Upper lobe of left lung (tissue), 6 donors: ENCODE results near the gene SEC22A. TPM values are rescaled to one million over a fixed set of nuclear protein-coding genes. Genes with fewer than 3 reads are reported as not detected.
"Not testable (repeated sequence)": the region's sequence is repeated elsewhere in the genome, so short reads cannot be mapped to it uniquely, and the experiment has no call there.

Experiments used
- ATAC-seq, 2 donors: fragments of 200-7000 bp; cut with Tn5 transposase; one replicate each; pipeline ENCODE4 v1.9.1; 2022; ENCODE audit warnings: mild to moderate bottlenecking in 2 of 2, moderate library complexity in 2 of 2; ENCODE audit not compliant: low FRiP score in 2 of 2
- DNase-seq, 2 donors: peaks; one replicate each; pipeline ENCODE4 v3.0.0-alpha.2; 2019 to 2020
- H3K27ac ChIP-seq, 4 donors: fragments of 200-600 bp; sonication (generic); one replicate each; pipeline ENCODE4 v1.5.1; 2016 to 2019
- H3K27me3 ChIP-seq, 4 donors: fragments of 200-600 bp; sonication (generic); one replicate each; pipeline ENCODE4 v1.5.1; 2017 to 2019
- H3K36me3 ChIP-seq, 4 donors: fragments of 200-600 bp; sonication (generic); one replicate each; pipeline ENCODE4 v1.5.1; 2016 to 2019
- H3K4me1 ChIP-seq, 4 donors: fragments of 200-600 bp; sonication (generic); one replicate each; pipeline ENCODE4 v1.5.1; 2018 to 2019
- H3K4me3 ChIP-seq, 4 donors: fragments of 200-600 bp; sonication (generic); one replicate each; pipeline ENCODE4 v1.5.1; 2017 to 2019; ENCODE audit warnings: mild to moderate bottlenecking in 2 of 4, moderate library complexity in 1 of 4
- H3K9me3 ChIP-seq, 4 donors: fragments of 200-600 bp; sonication (generic); one replicate each; pipeline ENCODE4 v1.5.1; 2018 to 2019
- EP300 ChIP-seq, 4 donors: sonication (generic); formaldehyde crosslinking; IDR thresholded peaks; one replicate each; pipeline ENCODE4 v1.5.1; 2017; ENCODE audit warnings: antibody characterized with exemption in 4 of 4, control low read depth in 2 of 4
- POLR2A ChIP-seq, 4 donors: fragments of 450-650 bp; IDR thresholded peaks; one replicate each; pipeline ENCODE4 v1.5.1; 2016 to 2017; ENCODE audit warnings: antibody characterized with exemption in 4 of 4, mild to moderate bottlenecking in 2 of 4
- POLR2AphosphoS5 ChIP-seq, 2 donors: sonication (generic); formaldehyde crosslinking; IDR thresholded peaks; one replicate each; pipeline ENCODE4 v1.5.1; 2017; ENCODE audit warnings: antibody characterized with exemption in 2 of 2
- WGBS, 2 donors: methylation state at CpG; one replicate each; pipeline ENCODE4 v1.1.5; 2017 to 2018; 5-methylcytosine and 5-hydroxymethylcytosine counted together
- total RNA-seq, 6 donors: library from RNA; depleted of rRNA in 4 of 6; stranded (reverse); fragments of >200 nt in 4 of 6; gene quantifications; one replicate each; pipeline versions ENCODE4 v1.1.0 to v1.2.1, GENCODE V29; 2016 to 2021
- TF ChIP-seq, protein P1 (sequence below), 6 experiments: fragments of 450-650 bp in 4 of 6; fragments of 200-600 bp in 2 of 6; sonication (generic) in 2 of 6; IDR thresholded peaks; one replicate each; pipeline ENCODE4 v1.5.1; 2016 to 2019; ENCODE audit warnings: antibody characterized with exemption in 6 of 6
- donor health status: DM: no; HTN: no; CAD: no; lungs with moderate emphysema.
- donor health status: DM: no; HTN: yes; CAD: no; lungs with severe emphysema.

The SEC22A gene
- total RNA-seq, 6 donors from 2014 or later = 5.5 to 22.5 (median 12.3) TPM

DNA sequence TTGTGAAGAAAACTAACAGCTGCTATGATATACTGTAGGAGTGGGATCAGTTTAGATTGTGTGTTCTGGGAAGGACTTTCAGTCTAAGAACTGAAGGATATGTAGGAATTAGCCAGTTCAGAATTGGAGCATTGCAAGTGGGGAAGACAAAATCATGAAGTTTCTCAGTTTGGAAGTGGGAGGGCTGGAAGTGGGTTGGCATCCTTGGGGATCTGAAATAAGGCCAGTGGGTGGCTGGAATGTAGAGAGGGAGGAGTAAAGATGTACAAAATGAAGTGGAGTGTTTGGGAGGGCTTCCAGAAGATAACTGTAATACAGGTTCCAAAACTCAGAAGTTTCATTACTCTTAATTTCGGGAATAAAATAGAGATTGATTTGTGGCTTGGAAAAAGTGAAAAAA is 17.2 kb downstream of the SEC22A start:
- Histone ChIP-seq H3K27me3 (no peaks in the 10 kb centered on the region), H3K4me1 (no peaks in the 10 kb centered on the region), H3K27ac (no peak overlapping the region), H3K4me3 (no peak overlapping the region), H3K9me3 (no peaks in the 10 kb centered on the region), H3K36me3 (peaks cover 0 to 9% (median 0%) of the 10 kb centered on the region in 4 donors)
- TF ChIP-seq, protein P1, sequence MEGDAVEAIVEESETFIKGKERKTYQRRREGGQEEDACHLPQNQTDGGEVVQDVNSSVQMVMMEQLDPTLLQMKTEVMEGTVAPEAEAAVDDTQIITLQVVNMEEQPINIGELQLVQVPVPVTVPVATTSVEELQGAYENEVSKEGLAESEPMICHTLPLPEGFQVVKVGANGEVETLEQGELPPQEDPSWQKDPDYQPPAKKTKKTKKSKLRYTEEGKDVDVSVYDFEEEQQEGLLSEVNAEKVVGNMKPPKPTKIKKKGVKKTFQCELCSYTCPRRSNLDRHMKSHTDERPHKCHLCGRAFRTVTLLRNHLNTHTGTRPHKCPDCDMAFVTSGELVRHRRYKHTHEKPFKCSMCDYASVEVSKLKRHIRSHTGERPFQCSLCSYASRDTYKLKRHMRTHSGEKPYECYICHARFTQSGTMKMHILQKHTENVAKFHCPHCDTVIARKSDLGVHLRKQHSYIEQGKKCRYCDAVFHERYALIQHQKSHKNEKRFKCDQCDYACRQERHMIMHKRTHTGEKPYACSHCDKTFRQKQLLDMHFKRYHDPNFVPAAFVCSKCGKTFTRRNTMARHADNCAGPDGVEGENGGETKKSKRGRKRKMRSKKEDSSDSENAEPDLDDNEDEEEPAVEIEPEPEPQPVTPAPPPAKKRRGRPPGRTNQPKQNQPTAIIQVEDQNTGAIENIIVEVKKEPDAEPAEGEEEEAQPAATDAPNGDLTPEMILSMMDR (IDR thresholded peaks at IDR 0.05) = no peak
- TF ChIP-seq POLR2AphosphoS5 (IDR thresholded peaks at IDR 0.05) = no peak
- TF ChIP-seq POLR2A (IDR thresholded peaks at IDR 0.05) = no peak
- no peak for TF ChIP-seq EP300 (IDR thresholded peaks at IDR 0.05)
- DNase-seq (no peak), ATAC-seq (no peak)
- 91% methylated on average over 1 of the region's 1 CpG for WGBS, 2 donors

DNA sequence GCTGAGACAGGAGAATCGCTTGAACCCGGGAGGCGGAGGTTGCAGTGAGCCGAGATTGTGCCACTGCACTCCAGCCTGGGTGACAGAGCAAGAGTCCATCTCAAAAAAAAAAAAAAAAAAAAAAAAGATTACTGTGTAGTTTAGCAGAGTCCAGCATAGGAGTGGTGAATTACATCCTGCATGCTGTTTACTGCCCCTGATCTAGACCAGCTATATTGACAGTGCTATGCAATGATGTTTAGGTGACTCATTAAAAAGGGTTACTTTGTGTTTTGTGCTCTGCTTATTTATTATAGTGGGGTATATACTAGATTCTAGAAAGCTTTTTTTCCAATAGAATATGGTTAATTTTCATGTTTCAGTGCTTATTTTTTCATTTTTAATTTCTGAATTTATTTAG is 19.6 kb downstream of the SEC22A start:
- 98 to 100% methylated on average over 4 of the region's 4 CpGs for WGBS, 2 donors
- ATAC-seq, H3K27ac ChIP-seq, H3K4me3 ChIP-seq, H3K27me3 ChIP-seq, H3K9me3 ChIP-seq, H3K4me1 ChIP-seq, DNase-seq: not testable (repeated sequence)
- H3K36me3 ChIP-seq = peaks cover 3 to 15% (median 4%) of the 10 kb centered on the region in 4 donors

DNA sequence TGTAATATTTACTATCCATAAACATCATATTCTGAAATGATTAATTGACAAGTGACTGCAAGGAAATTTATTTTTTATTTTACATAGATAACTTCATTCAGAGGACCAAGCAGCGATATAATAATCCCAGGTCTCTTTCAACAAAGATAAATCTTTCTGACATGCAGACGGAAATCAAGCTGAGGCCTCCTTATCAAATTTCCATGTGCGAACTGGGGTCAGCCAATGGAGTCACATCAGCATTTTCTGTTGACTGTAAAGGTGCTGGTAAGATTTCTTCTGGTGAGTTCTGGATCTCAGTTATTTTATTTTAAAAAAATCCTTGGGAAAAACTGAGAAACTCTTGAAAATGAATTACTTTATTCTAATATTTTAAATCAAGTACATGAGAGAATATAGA is 23.3 kb downstream of the SEC22A start:
- Histone ChIP-seq H3K27me3 (no peaks in the 10 kb centered on the region), H3K27ac (no peak overlapping the region), H3K4me1 (no peaks in the 10 kb centered on the region), H3K4me3 (no peak overlapping the region), H3K9me3 (peaks cover 0 to 9% (median 8%) of the 10 kb centered on the region in 4 donors), H3K36me3 (peaks cover 3 to 31% (median 7%) of the 10 kb centered on the region in 4 donors)
- DNase-seq (no peak), ATAC-seq (no peak)
- TF ChIP-seq, protein P1 (IDR thresholded peaks at IDR 0.05) = no peak
- TF ChIP-seq EP300 (IDR thresholded peaks at IDR 0.05) (no peak), POLR2A (IDR thresholded peaks at IDR 0.05) (no peak), POLR2AphosphoS5 (IDR thresholded peaks at IDR 0.05) (no peak)
- 93 to 94% methylated on average over 3 of the region's 3 CpGs for WGBS, 2 donors

- no peak for TF ChIP-seq POLR2AphosphoS5 (IDR thresholded peaks at IDR 0.05)
- no peak for TF ChIP-seq EP300 (IDR thresholded peaks at IDR 0.05)
- TF ChIP-seq, protein P1 (IDR thresholded peaks at IDR 0.05) = no peak
- no peak for TF ChIP-seq POLR2A (IDR thresholded peaks at IDR 0.05)
- DNase-seq (no peak), ATAC-seq (no peak)
- H3K4me3 ChIP-seq = no peak overlapping the region
- H3K27me3 ChIP-seq = no peaks in the 10 kb centered on the region
- H3K4me1 ChIP-seq = no peaks in the 10 kb centered on the region
- peaks cover 0 to 9% (median 8%) of the 10 kb centered on the region in 4 donors for H3K9me3 ChIP-seq
- peaks cover 3 to 31% (median 7%) of the 10 kb centered on the region in 4 donors for H3K36me3 ChIP-seq
- no peak overlapping the region for H3K27ac ChIP-seq
Observed at GRCh38 chr3:123226549-123226948, 24.8 kb downstream of the SEC22A start.

DNA sequence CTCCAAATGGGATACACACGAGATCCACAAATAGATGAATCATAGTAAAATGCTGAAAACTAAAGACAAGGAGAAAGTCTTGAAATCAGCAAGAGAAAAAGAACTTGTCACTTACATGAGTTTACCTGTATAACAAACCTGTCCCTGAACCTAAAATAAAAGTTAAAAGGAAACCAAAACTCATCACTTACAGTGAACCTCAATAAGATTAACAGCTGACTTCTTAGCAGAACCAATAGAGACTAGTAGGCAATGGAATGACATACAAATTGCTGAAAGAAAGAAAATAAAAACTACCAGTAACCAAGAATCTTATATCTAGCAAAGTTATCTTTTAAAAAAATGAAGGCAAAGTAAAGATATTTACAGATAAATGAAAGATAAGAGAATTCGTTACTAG is 27.4 kb downstream of the SEC22A start:
- ATAC-seq (no peak), DNase-seq (no peak)
- Histone ChIP-seq H3K27ac (no peak overlapping the region), H3K4me3 (no peak overlapping the region), H3K9me3 (peaks cover 0 to 9% (median 8%) of the 10 kb centered on the region in 4 donors), H3K36me3 (peaks cover 3 to 40% (median 7%) of the 10 kb centered on the region in 4 donors), H3K27me3 (no peaks in the 10 kb centered on the region), H3K4me1 (no peaks in the 10 kb centered on the region)
- TF ChIP-seq POLR2AphosphoS5 (IDR thresholded peaks at IDR 0.05) (no peak), POLR2A (IDR thresholded peaks at IDR 0.05) (no peak), EP300 (IDR thresholded peaks at IDR 0.05) (no peak)
- TF ChIP-seq, protein P1 (IDR thresholded peaks at IDR 0.05) = no peak
- WGBS, 2 donors = 92 to 96% methylated on average over 2 of the region's 2 CpGs
